Skin of body (tissue), 2 donors: Measurements from ENCODE around the gene KIAA1217. TPM values are rescaled to one million over a fixed set of nuclear protein-coding genes. Genes with fewer than 3 reads are reported as not detected.

Experiments used
- DNase-seq: peaks from one replicate; lab custom pipeline; 2025; lab: John Stamatoyannopoulos, UW
- total RNA-seq: library from RNA; depleted of rRNA; stranded (reverse); fragments of >200 nt; gene quantifications from one replicate; pipeline ENCODE4 v1.2.3, GENCODE V29; 2014

KIAA1217 gene
- total RNA-seq, 1 donor from 2014 or later, result 19.8 TPM

- DNase-seq, result no peak
Measured at GRCh38 chr10:24279166-24279565, 70.2 kb downstream of the KIAA1217 start.

GRCh38 chr10:24287559-24288195, 78.7 kb downstream of the KIAA1217 start:
- DNase-seq, result no peak

- no peak for DNase-seq
Measured at GRCh38 chr10:24288581-24288980, 79.6 kb downstream of the KIAA1217 start.

GRCh38 chr10:24289235-24289634, 80.3 kb downstream of the KIAA1217 start:
- no peak for DNase-seq

GRCh38 chr10:24292304-24293293, 83.7 kb downstream of the KIAA1217 start:
- no peak for DNase-seq

- DNase-seq, result no peak
Measured at GRCh38 chr10:24299578-24300260, 90.8 kb downstream of the KIAA1217 start.

GRCh38 chr10:24303522-24304310, 94.8 kb downstream of the KIAA1217 start:
- DNase-seq, result no peak

- no peak for DNase-seq
Measured at GRCh38 chr10:24305551-24306506, 96.9 kb downstream of the KIAA1217 start.

GRCh38 chr10:24306507-24306875, 97.6 kb downstream of the KIAA1217 start:
- DNase-seq, result peak; percentile 31

- no peak for DNase-seq
Measured at GRCh38 chr10:24307116-24307515, 98.2 kb downstream of the KIAA1217 start.

GRCh38 chr10:24307696-24308485, 99.0 kb downstream of the KIAA1217 start:
- peak; percentile 35 for DNase-seq

- DNase-seq, result no peak
Measured at GRCh38 chr10:24310104-24310503, 101.2 kb downstream of the KIAA1217 start.

- no peak for DNase-seq
Measured at GRCh38 chr10:24311888-24312287, 103.0 kb downstream of the KIAA1217 start.

GRCh38 chr10:24313283-24313682, 104.3 kb downstream of the KIAA1217 start:
- DNase-seq, result no peak

- DNase-seq, result no peak
Measured at GRCh38 chr10:24315211-24315610, 106.3 kb downstream of the KIAA1217 start.

- DNase-seq, result no peak
Measured at GRCh38 chr10:24318517-24318916, 109.6 kb downstream of the KIAA1217 start.

GRCh38 chr10:24320373-24320772, 111.4 kb downstream of the KIAA1217 start:
- no peak for DNase-seq

GRCh38 chr10:24324651-24325050, 115.7 kb downstream of the KIAA1217 start:
- no peak for DNase-seq

- peak; percentile 39 for DNase-seq
Measured at GRCh38 chr10:24331457-24331856, 122.5 kb downstream of the KIAA1217 start.
